MCF 10A (cell line): Measurements from ENCODE around the gene ALS2CL. TPM values are rescaled to one million over a fixed set of nuclear protein-coding genes. Genes with fewer than 3 reads are reported as not detected.

Source experiments
- BruUV-seq: library from RNA; stranded (reverse); fragments of 400-500 nt; replicated peaks from 2 replicates; lab custom pipeline; 2021; lab: Mats Ljungman, UMichigan
- CTCF ChIA-PET: fragments of 300-600 bp; sonication (Branson Sonifier 250); formaldehyde crosslinking; extraction: SDS; loops from one replicate; lab custom pipeline; 2021; ENCODE audit warnings: antibody characterized with exemption, inconsistent platforms; lab: Yijun Ruan, JAX
- POLR2A ChIA-PET: fragments of 300-600, 350-650 bp; sonication (Branson Sonifier 250); formaldehyde crosslinking; extraction: SDS; loops from one replicate; lab custom pipeline; 2020; ENCODE audit warnings: antibody characterized with exemption, inconsistent platforms; lab: Yijun Ruan, JAX
- DNase-seq: peaks from one replicate; pipeline ENCODE4 v3.0.0-alpha.2; 2018; ENCODE audit not compliant: unreplicated experiment
- H3K27ac Mint-ChIP-seq: one replicate; pipeline ENCODE4 v1.8.0; 2022; ENCODE audit warnings: mild to moderate bottlenecking, low read depth, mixed read lengths; ENCODE audit not compliant: unreplicated experiment
- H3K27me3 Mint-ChIP-seq: one replicate; pipeline ENCODE4 v1.8.0; 2022; ENCODE audit warnings: mixed read lengths; ENCODE audit not compliant: insufficient read depth, unreplicated experiment
- H3K36me3 Mint-ChIP-seq: one replicate; pipeline ENCODE4 v1.8.0; 2022; ENCODE audit warnings: mild to moderate bottlenecking, moderate library complexity, mixed read lengths; ENCODE audit not compliant: insufficient read depth, unreplicated experiment
- H3K4me1 Mint-ChIP-seq: one replicate; pipeline ENCODE4 v1.8.0; 2022; ENCODE audit warnings: mixed read lengths; ENCODE audit not compliant: insufficient read depth, unreplicated experiment
- H3K4me3 Mint-ChIP-seq: one replicate; pipeline ENCODE4 v1.8.0; 2022; ENCODE audit warnings: mild to moderate bottlenecking, moderate library complexity, mixed read lengths; ENCODE audit not compliant: unreplicated experiment
- H3K9me3 Mint-ChIP-seq: one replicate; pipeline ENCODE4 v1.8.0; 2022; ENCODE audit warnings: mixed read lengths; ENCODE audit not compliant: unreplicated experiment
- intact Hi-C: fragments of 100-400 bp; cut with micrococcal nuclease; formaldehyde crosslinking; loops from 2 replicates; pipeline ENCODE4 v1.14.1; 2022
- total RNA-seq: library from RNA; stranded (reverse); gene quantifications from 2 replicates; pipeline ENCODE4 v1.2.3, GENCODE V29; 2022
- TF ChIP-seq, protein P1 (sequence below): fragments of 200-600 bp; IDR thresholded peaks from one replicate; pipeline ENCODE4 v1.8.0; 2022; ENCODE audit warnings: antibody characterized with exemption, mild to moderate bottlenecking; ENCODE audit not compliant: unreplicated experiment

Gene ALS2CL
- total RNA-seq, 1 experiment from 2014 or later: 95.5 TPM

DNA sequence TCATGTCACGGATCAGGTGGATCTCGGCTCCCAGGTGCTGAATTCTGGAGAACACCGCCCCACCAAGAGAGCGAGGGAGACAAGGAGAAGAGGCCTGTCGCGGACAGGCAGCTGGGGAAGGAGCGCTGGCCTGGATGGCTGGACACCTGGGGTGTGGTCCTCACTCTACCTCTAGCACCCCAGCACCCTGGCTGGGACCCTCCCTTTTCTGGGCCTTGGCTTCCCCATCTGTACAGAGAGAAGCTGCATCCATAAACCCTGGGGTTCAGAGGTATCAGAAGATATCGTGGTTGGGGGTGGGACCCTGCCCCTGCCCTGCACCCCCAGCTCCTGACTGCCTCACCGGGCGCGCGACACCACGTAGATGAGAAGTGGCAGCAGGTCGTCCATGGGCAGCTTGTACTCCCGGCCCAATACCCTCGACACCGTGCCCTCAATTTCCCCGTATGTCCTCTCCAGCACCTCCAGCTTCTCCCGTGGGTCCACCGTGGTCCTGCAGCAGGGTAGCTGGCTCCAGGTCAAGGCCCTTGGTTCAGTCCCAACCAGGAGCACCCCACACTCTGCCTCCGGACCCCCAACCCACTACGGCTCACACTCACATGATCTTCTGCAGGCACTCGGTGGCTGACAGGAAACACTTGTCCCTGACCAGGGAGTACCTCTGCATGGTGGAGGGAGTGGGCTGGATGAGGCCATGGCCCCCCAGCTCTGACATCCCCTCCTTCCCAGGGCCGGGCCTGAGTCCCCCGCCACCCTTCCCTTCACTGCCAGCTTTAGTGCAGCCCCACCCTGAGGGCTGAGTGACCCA, 21.7 kb downstream of the ALS2CL start:
- H3K27ac Mint-ChIP-seq: no peak overlapping the region
- POLR2A ChIA-PET: interaction anchor here (0.7 to 3.6 kb wide), 4 partner anchors 10 to 200 kb away, joined by 3 to 27 read pairs (median 11); partner anchors contain the start of gene ALS2CL
- peaks cover 41% of the 10 kb centered on the region for H3K36me3 Mint-ChIP-seq
- TF ChIP-seq, protein P1, sequence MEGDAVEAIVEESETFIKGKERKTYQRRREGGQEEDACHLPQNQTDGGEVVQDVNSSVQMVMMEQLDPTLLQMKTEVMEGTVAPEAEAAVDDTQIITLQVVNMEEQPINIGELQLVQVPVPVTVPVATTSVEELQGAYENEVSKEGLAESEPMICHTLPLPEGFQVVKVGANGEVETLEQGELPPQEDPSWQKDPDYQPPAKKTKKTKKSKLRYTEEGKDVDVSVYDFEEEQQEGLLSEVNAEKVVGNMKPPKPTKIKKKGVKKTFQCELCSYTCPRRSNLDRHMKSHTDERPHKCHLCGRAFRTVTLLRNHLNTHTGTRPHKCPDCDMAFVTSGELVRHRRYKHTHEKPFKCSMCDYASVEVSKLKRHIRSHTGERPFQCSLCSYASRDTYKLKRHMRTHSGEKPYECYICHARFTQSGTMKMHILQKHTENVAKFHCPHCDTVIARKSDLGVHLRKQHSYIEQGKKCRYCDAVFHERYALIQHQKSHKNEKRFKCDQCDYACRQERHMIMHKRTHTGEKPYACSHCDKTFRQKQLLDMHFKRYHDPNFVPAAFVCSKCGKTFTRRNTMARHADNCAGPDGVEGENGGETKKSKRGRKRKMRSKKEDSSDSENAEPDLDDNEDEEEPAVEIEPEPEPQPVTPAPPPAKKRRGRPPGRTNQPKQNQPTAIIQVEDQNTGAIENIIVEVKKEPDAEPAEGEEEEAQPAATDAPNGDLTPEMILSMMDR: no peak
- H3K4me1 Mint-ChIP-seq: no peaks in the 10 kb centered on the region
- no peaks in the 10 kb centered on the region for H3K27me3 Mint-ChIP-seq
- no TSS peak for BruUV-seq
- CTCF ChIA-PET: interaction anchor here (0.5 to 4.1 kb wide), 4 partner anchors 11 to 183 kb away, joined by 3 to 18 read pairs (median 6); no protein-coding TSS in a partner anchor
- no peak for DNase-seq
- intact Hi-C loops: no loop called here
- no peak overlapping the region for H3K4me3 Mint-ChIP-seq
- no peaks in the 10 kb centered on the region for H3K9me3 Mint-ChIP-seq

DNA sequence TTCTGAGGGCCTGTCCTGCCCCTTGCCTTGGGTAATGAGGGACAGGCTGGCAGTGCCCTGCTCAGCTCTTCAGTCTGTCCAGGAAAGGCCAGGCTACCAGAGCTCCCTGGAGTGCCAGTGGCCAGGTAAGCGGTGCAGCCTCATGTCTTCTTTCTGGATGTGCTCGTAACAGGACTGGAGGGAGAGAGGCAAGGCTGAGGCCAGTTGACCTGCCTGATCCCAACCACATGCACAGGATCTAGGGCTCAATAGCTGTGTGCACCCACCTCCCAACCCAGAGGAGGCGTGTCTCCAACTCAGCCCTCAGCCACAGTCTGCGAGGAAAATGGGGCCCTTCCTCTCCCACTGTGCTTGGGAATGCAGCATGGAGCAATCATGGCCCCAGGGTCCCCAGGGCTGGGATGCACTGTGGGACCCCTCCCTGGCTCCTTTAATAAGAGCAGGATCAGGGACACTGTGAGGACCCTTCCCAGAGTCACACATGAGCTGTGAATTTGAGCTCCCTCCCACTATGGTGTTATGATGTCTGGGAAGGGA, 22.5 kb downstream of the ALS2CL start:
- Mint-ChIP-seq H3K4me3 (no peak overlapping the region), H3K27me3 (no peaks in the 10 kb centered on the region), H3K4me1 (no peaks in the 10 kb centered on the region), H3K27ac (no peak overlapping the region), H3K9me3 (no peaks in the 10 kb centered on the region), H3K36me3 (peaks cover 33% of the 10 kb centered on the region)
- TF ChIP-seq, protein P1: no peak
- no peak for DNase-seq
- BruUV-seq: no TSS peak
- POLR2A ChIA-PET: interaction anchor here (1.0 to 3.6 kb wide), 5 partner anchors 8 to 182 kb away, joined by 3 to 27 read pairs (median 6); partner anchors contain the start of gene ALS2CL
- intact Hi-C loops: no loop called here
- CTCF ChIA-PET: interaction anchor here (0.6 to 4.1 kb wide), 3 partner anchors 10 to 182 kb away, joined by 3 to 18 read pairs (median 9); no protein-coding TSS in a partner anchor

DNA sequence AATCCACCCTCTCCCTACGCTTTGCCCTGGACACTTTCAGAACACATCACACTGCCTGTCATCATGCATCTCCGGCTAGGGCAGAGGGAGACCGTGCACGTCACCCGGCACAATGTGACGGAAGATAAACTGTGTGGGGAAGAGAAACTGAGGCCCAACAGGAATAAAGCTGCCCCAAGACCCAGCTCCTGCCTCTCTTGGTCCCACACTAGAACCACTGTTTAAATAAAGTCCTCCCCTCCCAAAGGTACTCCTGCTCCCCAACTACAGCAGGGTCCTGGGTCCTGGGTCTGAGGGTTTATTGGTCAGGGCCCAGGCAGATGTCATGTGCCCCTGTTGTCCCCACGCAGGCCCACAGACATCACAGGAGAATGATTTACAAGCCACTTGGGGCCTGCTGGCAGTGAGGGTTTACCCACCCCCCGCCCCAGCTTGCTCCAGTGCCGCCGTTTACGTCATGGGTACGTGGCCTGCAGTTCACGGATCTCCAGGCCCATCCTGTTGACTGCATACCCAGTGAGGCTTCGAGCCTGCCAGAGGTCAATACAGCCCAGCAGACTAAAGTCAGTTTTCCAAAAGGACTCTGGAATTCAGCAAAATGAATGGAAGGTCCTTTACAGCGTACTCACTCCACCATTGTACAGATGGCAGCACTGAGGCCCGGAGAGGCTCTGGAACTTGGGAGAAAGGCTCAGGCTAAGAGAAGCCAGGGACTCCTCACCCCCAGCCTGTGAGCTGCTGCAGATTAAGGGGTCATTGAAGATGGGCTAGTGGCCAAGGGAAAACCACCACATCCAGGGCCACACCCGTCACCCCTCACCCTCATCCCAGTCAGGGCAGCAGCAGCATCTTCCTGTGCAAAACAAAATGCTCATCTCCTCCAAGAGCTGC, 23.2 kb downstream of the ALS2CL start:
- BruUV-seq: no TSS peak

More for the DNA sequence above, 23.2 kb downstream of the ALS2CL start:
- H3K9me3 Mint-ChIP-seq: no peaks in the 10 kb centered on the region
- H3K4me1 Mint-ChIP-seq: no peaks in the 10 kb centered on the region
- H3K36me3 Mint-ChIP-seq: peaks cover 26% of the 10 kb centered on the region
- ChIA-PET CTCF (interaction anchor here (2.2 to 4.1 kb wide), 2 partner anchors 10 to 182 kb away, joined by 9 to 18 read pairs; no protein-coding TSS in a partner anchor), POLR2A (interaction anchor here (0.6 to 3.6 kb wide), 7 partner anchors 9 to 183 kb away, joined by 3 to 27 read pairs (median 5); partner anchors contain the start of gene ALS2CL)
- intact Hi-C loops: no loop called here
- H3K27ac Mint-ChIP-seq: no peak overlapping the region
- no peaks in the 10 kb centered on the region for H3K27me3 Mint-ChIP-seq
- TF ChIP-seq, protein P1: no peak
- no peak overlapping the region for H3K4me3 Mint-ChIP-seq
- no peak for DNase-seq
